ENCODE data around the gene PUM2. TPM values are rescaled to one million over a fixed set of nuclear protein-coding genes. Genes with fewer than 3 reads are reported as not detected.

Gene PUM2
- polyA plus RNA-seq, 3 donors = 109 to 113 (median 112) TPM

DNA sequence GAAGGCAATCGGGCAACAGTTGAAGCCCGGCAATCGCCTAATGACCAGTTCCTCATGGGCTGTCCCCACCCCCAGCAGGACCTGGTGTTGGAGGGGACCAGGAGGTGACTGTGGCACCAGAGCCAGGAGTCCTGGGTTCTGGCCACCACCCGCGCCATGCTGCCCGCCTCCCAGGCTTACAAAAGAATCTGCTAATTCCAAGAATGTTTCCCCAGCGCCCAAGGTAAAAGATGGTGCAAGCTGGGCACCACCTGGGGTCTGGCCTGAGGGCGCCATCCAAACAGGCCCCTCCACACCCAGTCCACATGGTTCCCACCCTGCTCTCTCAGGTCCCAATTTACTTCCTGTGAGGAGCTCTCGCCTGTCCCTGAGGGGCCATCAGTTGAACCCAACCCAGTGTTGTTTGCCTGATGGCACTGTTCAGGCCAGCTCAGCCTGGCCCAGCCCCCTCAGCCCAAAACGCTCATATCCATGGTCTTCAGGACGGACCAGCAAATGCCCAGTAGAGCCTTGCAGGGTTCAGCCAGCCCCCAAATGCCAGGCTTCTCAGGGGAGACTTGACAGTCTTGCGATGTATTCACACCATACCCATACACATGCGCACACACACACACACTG is 130.8 kb downstream of the PUM2 start:
- no peak for DNase-seq (ENCODE audit: low read depth in 3 of 3, low spot score in 2 of 3)

DNA sequence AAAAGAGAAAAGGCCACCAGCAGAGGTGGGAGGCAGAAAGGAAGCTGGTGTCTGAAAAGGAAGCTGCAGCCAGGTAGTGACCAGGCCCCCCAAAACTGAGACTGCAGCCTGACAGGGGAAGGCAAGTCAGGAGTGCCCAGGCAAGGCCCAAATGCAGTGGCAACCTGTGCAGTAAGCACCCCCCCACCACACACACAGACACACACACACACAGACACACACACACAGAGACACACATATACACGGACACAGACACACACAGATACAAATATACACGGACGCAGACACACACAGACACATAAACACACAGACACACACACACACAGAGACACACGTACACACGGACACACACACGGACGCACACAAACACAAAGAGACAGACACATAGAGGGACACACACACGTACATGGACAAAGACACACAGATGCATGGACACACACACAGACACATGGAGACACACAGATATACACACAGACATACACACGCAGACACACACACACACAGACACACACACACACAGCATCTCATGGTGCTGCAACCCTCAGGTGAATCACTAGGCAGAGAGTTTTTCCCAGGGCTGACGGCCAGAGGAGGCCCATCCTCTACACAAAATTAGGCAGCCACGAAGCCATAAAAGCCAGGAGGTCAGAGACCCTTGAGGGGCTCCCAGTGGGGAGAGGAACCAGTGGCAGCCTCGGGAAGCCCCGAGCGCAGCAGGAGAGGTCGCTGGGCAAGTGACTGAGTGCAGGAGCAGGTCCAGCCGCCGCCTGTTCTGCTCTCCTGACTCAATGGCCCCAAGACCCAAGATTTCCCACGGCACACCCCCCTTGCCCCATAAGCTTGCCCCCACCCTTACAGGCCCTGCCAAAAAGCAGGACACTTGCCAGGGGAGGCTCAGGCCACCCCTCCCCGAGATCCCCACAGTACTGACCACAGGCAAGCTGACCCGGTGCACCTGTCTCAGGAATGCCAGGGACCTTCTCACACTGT is 132.0 kb downstream of the PUM2 start:
- DNase-seq (ENCODE audit: low read depth in 3 of 3, low spot score in 2 of 3) = no peak

DNA sequence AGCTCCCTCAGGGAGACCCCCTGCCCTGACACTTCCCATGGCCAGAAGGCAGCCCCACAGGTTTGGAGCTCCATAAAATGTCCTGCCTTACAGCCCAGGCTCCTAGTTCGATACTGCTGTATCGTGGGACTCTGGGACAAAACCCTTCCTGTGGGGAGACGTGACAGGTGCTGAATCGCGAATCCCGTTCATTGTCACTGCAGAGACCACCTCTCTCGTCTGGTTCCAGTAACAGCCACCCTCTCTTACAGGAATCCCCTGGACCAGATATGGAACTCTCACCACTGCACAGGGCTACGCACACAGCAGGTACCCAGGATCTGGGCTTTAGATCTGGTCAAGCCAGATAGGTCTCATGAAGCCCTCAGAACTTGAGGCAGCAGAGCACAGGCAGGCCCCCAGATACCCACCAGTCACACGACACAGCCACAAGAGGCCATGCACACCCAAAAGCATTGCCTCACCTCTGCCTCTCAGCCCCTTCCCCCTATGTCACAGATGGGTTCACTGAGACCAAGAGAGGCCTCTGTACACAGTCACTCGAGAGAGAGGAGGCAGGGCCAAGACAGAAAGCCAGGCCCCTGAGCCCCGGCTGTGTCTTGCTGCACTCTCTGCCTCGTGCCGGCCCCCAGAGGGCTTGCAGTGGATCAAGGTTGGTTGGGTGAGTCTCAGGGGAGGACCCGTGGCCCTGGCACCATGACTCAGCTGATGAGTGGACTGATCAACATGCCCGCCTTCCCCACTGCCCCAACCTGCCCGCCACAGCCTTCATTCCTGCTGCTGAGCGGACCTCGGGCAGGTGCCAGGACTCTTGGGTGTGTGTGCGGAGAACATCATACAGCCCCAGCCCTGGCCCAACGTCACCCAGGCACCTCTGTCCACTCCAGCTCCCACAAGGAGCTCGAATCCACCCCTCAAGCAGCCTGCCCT is 133.3 kb downstream of the PUM2 start:
- no peak for DNase-seq (ENCODE audit: low read depth in 3 of 3, low spot score in 2 of 3)

DNA sequence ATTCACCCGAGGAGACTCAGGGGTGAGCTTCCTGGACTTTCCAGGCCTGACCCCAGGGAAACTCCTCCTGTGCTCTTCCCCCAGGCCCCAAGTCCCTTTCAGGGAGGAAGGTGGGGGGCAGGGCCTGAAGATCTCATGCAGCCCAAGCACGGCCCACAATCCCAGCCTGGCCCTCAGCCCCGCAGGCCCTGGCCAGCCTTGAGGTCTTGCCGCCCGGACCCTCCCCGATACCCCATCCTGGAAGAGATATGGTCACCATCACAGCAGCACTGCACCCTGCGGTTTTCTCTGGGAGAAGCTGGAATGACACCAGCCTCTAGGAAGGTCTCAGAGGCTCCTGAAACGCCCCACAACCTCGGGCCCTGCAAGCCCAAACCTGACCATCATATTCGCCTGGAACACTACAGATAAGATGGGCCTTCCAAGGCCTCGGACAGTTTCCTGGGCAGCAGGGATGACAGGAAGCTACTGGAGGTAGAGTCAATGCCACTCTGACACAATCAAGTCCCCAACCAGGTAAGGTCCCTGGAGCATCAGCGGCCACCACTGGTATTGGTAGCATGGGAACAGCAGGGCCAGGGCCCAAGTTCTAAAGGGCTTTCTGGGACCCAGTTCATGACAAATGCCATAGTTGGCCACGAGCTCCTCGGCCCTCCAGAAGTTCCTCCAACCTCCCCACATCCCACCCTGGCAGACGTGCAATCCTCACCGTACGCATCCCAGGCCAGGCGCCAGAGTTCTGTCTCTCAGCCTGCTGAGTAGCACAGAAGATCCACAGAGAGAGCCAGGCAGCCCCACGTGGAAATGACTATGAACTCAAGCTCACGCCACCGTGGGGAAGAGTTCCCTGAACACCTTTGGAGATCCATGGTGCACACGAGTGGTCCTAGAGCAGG is 134.3 kb downstream of the PUM2 start:
- no peak for DNase-seq (ENCODE audit: low read depth in 3 of 3, low spot score in 2 of 3)

DNA sequence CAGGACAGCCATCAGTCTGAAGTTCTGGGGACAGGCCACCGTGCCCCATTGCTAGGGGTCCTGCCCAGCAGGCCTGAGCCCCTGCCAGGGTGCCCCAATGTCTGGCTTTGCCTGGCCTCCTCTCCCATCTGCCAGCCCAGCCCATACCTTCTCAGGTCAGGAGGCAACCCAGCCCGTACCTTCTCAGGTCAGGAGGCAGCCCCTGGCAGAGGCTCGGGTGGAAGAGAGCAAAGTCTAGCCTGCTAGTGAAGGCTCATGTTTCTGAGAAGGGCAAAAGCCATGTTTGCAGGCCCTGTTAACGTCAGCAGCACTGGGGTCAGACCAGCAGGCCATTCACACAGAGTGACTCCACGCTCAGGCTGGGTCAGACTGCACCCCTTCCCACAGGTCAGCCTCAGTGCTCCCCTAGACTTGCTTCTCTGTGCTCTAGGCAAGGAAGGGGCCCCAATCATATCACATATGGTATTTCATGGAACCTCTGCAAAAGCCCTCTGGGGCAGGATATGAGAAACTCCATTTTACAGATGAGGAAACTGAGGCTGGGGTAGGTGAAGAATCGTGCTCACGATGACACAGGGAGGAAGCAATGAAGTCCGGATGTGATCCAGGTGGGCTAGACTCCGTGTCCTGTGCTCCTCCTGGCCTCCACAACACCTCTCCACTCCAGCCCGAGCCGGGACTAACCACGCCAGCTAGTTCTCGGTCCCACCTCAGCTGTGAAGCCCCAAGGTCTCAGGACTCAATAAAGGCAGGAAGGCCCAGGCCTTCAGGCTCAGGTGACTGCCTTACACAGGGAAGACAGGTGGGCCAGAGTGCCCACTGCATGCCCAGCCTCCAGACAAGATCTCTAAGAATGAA is 135.2 kb downstream of the PUM2 start:
- no peak for DNase-seq (ENCODE audit: low read depth in 3 of 3, low spot score in 2 of 3)

DNA sequence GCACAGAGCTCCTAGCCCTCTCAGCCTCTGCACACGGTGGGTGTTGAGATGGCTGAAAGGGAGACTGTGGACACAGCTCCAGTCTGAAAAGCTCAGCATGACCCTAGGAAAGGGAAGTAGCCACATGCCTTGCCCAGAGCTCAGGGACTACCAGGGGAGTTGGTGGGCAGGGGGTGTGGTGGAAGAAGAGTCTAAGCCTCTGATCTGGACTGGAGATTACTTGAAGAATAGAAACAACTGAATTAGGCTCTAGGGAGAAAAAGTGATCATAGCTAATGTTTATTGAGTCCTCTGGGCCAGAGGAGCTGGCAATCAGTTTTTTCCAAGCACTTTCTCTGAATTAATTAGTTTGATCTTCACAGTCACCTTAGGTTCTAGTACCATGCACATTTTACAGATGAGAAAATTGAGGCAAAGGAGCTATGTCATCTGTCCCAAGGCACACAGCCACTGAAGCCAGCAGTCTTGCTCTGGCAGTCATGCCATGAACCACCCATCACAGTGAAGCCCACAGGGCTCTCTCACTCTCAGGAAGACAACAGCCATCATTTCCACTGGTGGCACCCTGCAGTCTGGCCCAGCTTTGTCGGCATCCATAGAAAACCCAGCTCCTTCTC is 136.0 kb downstream of the PUM2 start:
- DNase-seq (ENCODE audit: low read depth in 3 of 3, low spot score in 2 of 3) = no peak

DNA sequence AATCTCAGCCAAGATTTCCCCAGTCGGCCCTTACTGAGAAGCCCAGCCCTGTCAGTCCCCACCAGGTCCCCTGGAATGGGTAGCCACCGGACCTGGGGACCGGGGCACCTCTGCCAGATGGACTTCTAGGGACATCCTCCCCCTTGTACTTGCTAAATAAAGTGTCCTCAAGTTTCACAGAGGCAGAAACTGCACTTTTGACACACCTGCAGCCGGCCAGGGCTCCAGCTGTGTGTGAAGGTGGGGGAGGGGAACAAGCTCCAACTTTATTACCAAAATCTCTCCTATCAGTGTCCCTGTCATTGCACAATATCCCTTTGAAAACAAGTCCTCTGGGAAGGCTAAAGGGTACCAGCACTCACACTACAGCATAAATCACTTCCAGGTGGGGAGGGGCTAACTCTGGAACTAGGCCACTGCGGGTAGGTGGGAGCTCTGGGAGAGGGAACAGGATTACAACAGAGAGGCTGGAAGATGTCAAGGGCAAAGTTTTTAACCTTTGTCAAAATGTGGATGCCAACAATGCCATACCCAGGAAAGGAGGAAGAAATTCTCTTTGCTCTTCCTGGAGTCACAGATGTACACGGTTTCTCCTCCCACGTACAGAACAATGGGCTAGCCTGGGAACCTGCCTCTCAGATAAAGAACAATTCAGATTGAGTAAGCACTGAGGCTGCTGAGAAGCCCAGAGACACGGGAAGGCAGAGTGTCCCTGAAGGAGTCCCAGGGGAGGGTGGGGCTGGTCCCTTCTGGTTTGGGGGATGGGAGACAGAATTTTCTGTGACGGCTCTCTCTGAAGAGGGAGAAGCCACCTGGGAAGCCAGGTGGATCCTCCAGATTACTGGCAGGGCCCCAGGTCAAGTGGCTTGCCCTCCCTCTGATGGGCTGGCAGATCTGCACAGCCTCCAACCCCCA is 136.7 kb downstream of the PUM2 start:
- DNase-seq (ENCODE audit: low read depth in 3 of 3, low spot score in 2 of 3) = no peak

DNA sequence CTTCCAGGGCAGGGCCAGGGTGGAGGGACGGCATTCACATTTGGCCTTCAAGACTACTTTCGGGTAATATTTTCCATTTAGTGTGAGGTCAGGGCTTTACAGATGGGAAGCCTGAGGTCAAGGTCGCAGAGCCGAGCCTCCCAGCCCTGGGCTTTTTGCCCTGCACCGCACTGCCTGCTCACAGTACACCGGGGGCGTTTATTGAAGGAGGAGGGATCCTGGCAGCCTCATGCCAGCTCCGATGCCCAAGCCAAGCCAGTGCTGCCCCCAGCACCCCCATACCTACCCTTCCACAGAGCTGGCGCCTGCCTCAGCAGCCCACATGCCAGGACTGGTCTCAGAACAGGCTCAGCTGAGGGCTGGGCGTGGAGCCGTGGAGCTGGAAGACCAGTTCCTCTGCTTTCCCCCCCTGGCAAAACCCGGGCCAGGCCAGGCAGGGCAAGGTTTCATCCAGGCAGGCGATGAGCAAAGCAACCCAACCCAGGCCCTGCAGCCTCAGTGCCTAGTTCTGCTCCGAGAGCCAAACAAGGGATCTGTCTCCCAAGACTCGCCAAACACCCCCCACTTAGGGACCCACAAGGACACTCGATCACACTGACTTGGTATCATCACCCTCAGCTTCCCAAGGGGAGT is 137.7 kb downstream of the PUM2 start:
- DNase-seq (ENCODE audit: low read depth in 3 of 3, low spot score in 2 of 3) = no peak

DNA sequence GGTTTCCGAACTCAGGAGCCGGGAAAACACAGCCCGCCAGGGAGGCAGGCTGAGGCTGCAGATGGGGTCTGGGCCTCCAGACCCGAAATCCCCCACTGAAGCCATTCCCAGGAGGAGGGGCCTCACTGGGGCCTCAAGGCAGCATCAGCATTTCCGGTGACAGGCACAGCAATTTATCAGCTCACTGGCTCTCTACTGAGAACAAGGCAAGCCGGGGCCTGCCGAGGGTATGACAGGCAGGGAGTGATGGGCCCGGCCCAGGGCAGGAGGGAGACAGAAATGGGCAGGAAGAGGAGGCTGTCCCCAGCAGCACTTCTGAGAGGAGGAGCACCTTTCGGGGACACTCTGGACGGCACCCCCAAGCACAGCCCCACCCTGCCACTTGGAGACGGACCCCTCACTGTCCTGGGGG is 138.2 kb downstream of the PUM2 start:
- peak in 1 of 3 donors; percentile 44 for DNase-seq (ENCODE audit: low read depth in 3 of 3, low spot score in 2 of 3)

DNA sequence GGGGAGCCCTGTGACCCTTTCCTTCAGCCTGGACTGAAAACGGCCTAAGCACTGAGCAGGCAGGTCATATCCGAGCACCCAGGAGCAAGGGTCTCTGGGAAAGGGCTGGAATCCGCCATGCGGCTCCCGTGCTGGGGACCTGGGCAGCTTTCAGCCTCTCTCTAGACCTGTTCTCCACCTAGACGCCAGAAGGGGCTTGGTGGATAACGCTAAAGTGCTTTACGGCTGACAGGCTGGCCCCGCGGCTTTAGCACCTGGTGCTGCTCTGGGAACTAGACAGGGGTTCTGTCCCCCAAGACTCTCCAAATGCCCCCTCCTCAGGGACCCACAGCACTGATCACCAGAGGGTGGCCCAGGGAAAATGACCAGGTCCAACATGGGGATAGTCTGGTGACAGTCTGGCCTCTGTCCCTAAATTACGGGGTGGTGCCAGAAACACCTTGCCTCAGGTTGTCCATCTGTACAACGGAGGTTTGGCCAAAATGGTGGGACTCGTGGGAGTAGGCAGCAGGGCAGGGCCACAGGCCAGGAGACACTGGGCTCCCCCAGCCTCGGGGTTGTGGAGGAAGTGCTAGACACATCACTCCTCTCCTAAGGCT is 138.7 kb downstream of the PUM2 start:
- DNase-seq (ENCODE audit: low read depth in 3 of 3, low spot score in 2 of 3) = no peak

DNA sequence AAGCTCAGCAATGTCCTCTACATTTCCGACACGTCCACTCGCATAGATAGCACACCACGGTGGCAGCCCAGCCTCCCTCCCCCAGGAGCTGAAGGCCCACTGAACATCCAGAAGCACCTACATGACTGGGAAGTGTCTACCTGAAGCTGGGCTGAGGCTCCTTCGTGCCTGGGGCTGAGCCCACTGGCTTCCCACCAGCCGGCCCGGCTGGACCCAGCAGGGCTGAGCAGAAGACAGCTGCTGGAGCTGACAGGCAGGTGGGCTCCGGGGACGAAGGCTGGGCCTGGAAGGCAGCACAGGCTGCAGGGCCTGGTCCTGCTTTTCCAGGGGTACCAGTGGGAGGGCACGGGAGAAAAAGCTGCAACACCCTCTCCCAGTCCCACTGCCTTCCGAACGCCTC is 139.2 kb downstream of the PUM2 start:
- DNase-seq (ENCODE audit: low read depth in 3 of 3, low spot score in 2 of 3) = no peak

DNA sequence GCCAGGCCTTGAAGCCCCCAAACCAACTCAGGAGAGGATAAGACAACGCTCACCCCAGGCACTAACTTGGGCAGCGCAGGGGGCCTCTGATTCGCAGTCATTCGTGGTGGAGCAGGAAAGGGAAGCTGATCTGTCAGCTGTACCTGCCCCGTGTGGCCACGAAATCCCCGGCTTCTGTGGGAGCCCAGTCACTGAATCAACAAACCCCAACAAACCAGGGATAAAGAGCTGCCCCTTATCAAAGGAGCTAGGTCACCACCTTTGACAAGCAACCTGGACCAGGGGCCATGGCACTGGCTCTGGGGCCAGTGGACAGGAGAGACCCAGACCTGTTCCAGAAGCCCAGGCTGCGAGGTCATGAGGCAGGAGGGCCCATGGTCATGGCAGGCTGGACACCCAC is 140.2 kb downstream of the PUM2 start:
- DNase-seq (ENCODE audit: low read depth in 3 of 3, low spot score in 2 of 3) = no peak

DNA sequence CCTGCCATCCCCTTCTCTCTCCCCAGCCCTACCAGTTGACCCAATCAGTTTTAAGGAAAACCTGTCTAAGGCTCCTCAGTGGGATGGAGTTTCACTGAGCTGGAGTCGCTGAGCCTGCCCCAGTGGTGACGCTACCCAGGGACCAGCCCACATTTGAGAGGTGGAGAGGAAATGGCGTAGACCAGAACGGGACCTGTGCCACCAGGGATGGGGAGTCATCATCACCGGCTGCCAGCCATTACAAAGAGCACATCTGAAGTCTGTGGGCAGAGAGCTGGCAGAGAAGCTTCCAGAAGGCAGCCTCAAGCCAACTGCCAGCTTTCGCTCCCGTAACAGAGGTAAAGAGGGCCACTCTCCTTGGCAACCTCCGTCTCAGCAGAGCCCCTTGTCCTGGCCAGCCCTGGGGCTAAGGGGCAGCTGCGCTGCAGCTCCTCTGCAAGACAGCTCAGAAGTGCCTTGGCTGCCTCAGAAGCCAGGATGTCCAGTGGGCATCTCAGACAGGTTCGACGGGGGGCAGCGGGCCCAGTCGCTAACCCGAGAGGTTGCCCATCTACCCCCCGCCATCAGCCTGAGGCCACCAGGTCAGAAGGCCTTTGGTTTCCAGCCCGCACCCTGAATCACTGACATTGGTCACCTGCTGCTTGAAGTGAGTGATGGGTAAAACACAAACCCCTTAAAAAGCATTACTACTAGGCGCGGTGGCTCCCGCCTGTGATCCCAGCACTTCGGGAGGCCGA is 141.1 kb downstream of the PUM2 start:
- DNase-seq (ENCODE audit: low read depth in 3 of 3, low spot score in 2 of 3) = no peak

DNA sequence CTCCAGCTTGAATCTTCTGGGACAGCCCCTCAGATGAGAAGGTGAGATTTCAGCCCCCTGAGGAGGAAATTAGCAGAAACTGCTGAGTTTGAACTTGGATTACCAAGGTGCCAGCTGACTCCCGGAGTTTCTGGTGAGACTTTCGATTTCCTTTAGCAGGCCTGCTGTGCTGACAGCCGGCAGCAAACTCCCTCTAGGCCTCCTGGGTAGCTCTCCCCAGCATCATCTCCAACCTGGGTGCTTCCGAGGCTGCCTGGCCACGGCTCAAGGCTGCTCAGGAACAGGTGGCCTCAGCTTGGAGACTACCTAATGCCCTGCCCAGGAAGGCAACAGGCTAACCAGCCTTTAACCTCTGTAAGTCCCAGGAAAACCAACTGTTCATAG is 142.2 kb downstream of the PUM2 start:
- no peak for DNase-seq (ENCODE audit: low read depth in 3 of 3, low spot score in 2 of 3)

DNA sequence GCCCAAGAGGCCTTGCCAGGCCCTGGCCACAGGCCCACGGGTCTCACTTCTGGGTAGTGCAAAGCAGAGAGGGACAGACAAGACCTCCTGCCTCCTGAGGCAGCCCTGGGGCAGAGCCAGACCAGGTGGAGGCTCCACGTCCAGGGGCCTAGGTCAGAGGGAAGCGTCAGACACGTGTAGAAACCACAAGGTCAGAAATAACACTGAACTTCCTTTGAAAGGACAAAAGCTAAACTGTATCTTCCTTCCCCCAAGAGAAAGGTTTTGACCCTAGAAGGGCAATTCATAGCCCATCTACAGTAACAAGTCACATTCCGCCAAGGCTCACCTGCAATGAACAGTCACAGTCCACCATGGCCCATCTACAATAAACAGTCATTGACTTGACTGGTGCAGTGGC is 143.6 kb downstream of the PUM2 start:
- no peak for DNase-seq (ENCODE audit: low read depth in 3 of 3, low spot score in 2 of 3)

DNA sequence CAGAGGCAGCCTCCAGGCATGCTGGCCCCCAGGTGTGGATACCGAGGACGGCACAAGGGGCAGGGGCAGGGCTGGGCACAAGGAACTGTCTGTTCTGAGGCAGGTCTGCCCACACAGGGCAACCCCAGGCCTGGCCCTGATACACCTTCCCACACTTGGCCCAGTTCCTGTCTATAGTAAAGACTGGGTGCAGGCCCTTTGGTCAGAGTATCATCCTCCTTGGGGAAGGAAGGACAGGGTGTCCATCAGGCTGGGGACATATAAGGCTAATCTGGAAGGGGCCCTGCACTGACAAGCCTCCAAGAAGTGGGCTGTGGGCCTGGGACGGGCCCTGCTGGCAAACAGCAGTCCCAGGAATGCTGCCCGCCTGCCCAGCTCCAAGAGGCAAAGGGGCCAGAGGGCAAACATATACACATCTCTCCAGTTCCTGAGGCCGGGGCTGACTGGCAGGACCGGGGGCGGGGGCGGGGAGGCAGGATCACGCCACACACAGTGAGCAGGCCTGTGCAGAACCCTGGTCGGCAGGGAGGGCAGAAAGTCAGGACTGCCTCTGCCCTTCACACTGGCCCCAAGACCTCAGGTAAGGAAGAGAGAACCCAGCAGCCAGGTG is 144.6 kb downstream of the PUM2 start:
- DNase-seq (ENCODE audit: low read depth in 3 of 3, low spot score in 2 of 3) = no peak

Data from right renal cortex interstitium (tissue), 3 donors.